GM19438 (cell line): ENCODE measurements around the gene COX20.

Experiments
- ATAC-seq: cut with Tn5 transposase; IDR thresholded peaks from one replicate; pipeline ENCODE4 v1.9.1; 2021; ENCODE audit warnings: low read depth; ENCODE audit not compliant: unreplicated experiment

COX20 gene

DNA sequence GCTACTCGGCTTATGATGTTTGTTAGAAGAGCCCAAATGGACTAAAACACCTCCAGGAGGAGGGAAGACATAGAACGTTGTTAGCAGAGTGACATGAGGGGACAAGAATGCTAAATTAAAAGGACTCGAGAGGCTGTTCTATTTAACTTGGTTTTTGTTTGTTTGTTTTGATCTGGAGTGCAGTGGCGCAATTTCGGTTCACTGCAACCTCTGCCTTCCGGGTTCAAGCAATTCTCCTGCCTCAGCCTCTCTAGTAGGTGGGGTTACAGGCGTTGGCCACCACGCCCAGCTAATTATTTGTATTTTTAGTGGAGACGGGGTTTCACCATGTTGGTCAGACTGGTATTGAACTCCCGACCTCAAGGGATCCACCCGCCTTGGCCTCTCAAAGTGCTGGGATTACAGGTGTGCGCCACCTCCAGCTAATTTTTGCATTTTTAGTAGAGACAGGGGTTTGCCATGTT is 33.9 kb downstream of the COX20 start:
- no peak for ATAC-seq

DNA sequence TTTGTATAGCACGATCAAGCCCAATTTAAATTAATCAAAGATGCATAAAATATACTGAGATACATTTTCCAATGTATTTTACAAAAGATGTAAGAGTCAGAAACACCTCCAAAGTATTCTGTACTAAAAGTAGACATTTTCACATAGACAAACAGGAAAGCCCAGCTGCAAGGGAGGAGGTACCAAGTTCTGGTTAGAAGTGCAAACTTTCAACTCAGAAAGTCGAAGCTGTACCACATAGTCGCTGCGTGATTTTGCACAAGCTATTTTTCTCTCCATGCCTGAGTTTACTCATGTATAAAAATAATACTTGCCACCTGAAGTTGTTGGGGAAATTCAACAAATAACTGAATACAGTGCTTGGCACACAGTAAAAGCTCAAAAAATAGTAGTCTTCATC is 34.5 kb downstream of the COX20 start:
- no peak for ATAC-seq

- no peak for ATAC-seq
These were observed 39.6 kb downstream of the COX20 start for GRCh38 chr1:244874974-244875579.

- no peak for ATAC-seq
These were observed 40.9 kb downstream of the COX20 start for GRCh38 chr1:244876228-244876910.

GRCh38 chr1:244878681-244879080 is 43.2 kb downstream of the COX20 start:
- ATAC-seq: no peak

DNA sequence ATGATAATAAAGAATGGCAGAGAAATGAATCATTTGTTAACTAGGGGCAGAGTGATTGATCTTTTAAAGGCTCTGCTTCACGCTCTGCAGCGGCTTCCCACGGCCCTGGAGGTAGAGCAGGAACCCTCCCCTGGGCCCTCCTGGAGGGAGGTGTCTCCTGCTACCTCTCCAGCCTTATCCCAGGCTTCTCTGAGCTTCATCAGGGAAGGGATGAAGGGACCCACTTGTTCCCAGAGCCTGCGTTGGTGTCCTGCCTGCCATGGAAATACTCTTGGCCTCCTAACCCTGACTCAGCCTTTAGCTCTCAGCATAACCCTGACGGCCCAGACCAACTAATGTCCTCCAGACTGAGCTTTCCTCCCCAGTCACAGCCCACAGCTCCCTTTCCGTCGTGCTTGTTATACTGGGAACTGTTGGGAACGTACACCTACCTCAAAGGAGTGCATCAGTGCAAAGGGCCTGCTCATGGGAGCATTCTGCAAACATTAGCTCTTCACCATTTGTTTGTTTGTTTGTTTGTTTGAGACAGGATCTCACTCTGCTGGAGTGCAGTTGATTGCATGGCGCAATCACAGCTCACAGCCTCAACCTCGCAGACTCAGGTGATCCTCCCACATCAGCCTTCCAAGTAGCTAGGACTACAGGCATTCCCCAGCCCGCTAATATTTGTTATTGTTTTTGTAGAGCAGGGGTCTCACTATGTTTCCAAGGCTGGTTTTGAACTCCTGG is 46.3 kb downstream of the COX20 start:
- ATAC-seq: no peak

- ATAC-seq: no peak
These were observed 51.8 kb downstream of the COX20 start for GRCh38 chr1:244887281-244887680.

DNA sequence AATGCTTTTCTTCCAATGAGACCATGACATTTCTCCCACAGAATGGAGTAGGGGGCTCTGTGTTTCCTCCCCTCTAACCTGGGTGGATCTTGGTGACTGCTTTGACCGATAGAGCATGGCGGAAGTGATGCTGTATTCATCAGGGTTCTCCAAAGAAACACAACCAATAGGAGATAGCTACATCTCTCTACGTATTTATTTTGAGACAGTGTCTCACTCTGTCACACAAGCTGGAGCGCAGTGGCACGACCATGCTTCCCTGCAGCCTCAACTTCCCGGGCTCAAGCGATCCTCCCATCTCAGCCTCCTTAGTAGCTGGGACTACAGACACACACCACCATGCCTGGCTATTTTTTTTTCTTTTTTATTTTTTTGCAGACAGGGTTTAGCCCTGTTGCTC is 58.4 kb downstream of the COX20 start:
- ATAC-seq: no peak
